Nephron progenitor cell (in vitro differentiated cells): Measurements from ENCODE around the gene BLVRB.
A peak's percentile ranks its signal among the peaks of the same experiment; 100 is the strongest.

Source experiments
- DNase-seq: peaks from one replicate; pipeline ENCODE4 v3.0.0; 2021
- H3K27ac Mint-ChIP-seq: 2 replicates; pipeline ENCODE4 v1.8.0; 2021; ENCODE audit warnings: mild to moderate bottlenecking, moderate library complexity, mixed read lengths
- H3K27me3 Mint-ChIP-seq: 2 replicates; pipeline ENCODE4 v1.8.0; 2021; ENCODE audit warnings: mild to moderate bottlenecking, low read depth, mixed read lengths; ENCODE audit not compliant: poor library complexity
- H3K36me3 Mint-ChIP-seq: 2 replicates; pipeline ENCODE4 v1.8.0; 2021; ENCODE audit warnings: low read depth, mixed read lengths
- H3K4me1 Mint-ChIP-seq: 2 replicates; pipeline ENCODE4 v1.8.0; 2021; ENCODE audit warnings: mixed read lengths
- H3K4me3 Mint-ChIP-seq: 2 replicates; pipeline ENCODE4 v1.8.0; 2021; ENCODE audit warnings: mild to moderate bottlenecking, moderate library complexity, mixed read lengths
- H3K9me3 Mint-ChIP-seq: 2 replicates; pipeline ENCODE4 v1.8.0; 2021; ENCODE audit warnings: mild to moderate bottlenecking, moderate library complexity, mixed read lengths
- TF ChIP-seq, protein P1 (sequence below): fragments of 200-600 bp; sonication (generic); IDR thresholded peaks from 2 replicates; pipeline ENCODE4 v1.5.0; 2021; ENCODE audit warnings: antibody characterized with exemption

The BLVRB gene

DNA sequence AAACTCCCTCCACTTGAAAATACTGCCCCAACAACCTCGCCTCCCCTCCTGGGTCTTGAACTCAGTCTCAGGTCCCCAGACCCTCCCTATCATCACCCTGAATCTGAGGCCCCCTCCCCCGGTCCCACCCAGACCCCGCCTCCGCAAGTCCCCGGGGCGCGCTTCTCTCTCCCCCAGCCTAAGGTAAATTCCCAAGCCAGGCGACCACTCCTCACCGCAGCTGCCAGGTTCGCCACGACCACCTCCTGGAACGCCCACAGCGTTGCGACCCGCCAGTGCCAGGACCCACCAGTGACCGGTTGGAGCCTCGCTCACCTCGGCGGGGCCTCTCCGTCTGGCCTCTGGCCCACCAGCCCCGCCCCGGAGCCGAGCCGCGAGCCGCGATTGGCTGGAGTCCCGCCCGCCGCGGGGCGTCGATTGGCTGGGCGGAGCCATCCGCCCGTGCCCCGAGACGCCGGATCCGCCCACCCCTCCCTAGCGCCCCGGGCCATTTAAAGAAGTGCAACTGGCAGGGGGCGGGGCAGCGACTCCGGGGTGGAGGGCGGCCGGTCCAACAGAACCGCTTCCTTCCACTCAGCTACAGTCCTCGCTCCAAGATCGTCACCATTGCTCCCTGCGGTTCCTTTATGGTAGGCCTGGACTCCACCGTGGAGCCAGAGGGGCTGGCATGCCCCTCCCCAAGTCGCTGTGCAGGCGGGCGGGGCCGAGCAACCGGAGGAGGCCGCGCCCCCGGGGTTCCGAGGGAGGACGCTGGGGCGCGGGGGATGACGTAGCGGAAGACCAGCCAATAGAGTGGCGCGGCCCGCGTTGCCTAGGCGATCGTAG is 21.3 kb downstream of the BLVRB start, which contains the start of gene SERTAD3:
Gene SERTAD3, minus strand, starts transcription at position 336 of the 825 bp plus-strand sequence. CDS start 2,255 bp downstream, outside the sequence.
- no peaks in the 10 kb centered on the region for H3K9me3 Mint-ChIP-seq
- peak within 1 kb of the TSS; percentile 99 for H3K4me3 Mint-ChIP-seq
- peak within 1 kb of the TSS; percentile 99 for H3K27ac Mint-ChIP-seq
- DNase-seq, result peak; percentile 98
- peaks cover 19% of the 10 kb centered on the region for H3K36me3 Mint-ChIP-seq
- TF ChIP-seq, protein P1, sequence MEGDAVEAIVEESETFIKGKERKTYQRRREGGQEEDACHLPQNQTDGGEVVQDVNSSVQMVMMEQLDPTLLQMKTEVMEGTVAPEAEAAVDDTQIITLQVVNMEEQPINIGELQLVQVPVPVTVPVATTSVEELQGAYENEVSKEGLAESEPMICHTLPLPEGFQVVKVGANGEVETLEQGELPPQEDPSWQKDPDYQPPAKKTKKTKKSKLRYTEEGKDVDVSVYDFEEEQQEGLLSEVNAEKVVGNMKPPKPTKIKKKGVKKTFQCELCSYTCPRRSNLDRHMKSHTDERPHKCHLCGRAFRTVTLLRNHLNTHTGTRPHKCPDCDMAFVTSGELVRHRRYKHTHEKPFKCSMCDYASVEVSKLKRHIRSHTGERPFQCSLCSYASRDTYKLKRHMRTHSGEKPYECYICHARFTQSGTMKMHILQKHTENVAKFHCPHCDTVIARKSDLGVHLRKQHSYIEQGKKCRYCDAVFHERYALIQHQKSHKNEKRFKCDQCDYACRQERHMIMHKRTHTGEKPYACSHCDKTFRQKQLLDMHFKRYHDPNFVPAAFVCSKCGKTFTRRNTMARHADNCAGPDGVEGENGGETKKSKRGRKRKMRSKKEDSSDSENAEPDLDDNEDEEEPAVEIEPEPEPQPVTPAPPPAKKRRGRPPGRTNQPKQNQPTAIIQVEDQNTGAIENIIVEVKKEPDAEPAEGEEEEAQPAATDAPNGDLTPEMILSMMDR, result no peak
- H3K4me1 Mint-ChIP-seq, result peaks cover 65% of the 10 kb centered on the region
- peaks cover 4% of the 10 kb centered on the region for H3K27me3 Mint-ChIP-seq

DNA sequence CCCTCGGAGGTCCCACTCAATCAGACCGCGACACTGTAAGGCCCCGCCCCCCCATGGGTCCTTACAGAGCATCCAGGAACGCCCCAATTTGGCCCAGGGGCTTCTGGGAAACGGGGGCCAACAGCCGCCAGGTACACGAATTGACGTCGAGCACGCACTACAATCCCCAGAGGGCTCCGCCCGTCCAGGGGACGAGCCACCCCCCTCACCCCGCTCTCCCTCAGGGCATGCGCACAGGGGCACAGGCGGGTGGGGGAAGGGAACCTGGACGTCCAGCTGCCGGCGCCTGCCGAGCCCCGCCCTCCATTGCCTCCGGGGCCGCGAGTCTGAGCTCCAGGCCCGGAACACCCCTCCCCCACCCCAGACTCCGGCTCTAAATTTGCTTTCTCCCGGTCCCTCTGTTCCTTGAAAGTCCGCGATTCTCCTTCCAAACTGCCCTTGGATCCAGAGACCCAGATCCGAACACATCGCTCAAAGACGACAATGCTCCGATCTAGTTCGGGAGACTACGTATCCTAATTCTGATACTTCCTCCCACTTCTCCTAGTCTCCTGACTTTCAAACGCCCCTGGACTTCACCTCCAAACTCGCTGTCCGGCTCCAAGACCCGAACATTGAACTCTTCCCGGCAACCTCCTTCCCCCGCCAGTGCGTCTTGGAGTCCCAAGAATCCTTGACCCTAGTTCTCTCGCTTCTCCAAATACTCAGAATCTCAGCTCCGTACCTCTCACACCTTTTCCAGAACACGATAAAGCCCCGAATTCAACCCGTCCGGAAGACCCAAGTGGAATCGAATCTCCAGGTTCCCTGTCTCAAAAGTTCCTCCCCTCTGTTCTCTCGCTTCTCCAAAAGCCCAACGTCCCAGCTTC is 22.2 kb downstream of the BLVRB start:
- TF ChIP-seq, protein P1, result no peak
- Mint-ChIP-seq H3K4me1 (peaks cover 66% of the 10 kb centered on the region), H3K4me3 (peak overlapping the region; percentile 99), H3K36me3 (peaks cover 19% of the 10 kb centered on the region), H3K9me3 (no peaks in the 10 kb centered on the region), H3K27ac (peak overlapping the region; percentile 99), H3K27me3 (peaks cover 4% of the 10 kb centered on the region)
- DNase-seq, result peak; percentile 99

DNA sequence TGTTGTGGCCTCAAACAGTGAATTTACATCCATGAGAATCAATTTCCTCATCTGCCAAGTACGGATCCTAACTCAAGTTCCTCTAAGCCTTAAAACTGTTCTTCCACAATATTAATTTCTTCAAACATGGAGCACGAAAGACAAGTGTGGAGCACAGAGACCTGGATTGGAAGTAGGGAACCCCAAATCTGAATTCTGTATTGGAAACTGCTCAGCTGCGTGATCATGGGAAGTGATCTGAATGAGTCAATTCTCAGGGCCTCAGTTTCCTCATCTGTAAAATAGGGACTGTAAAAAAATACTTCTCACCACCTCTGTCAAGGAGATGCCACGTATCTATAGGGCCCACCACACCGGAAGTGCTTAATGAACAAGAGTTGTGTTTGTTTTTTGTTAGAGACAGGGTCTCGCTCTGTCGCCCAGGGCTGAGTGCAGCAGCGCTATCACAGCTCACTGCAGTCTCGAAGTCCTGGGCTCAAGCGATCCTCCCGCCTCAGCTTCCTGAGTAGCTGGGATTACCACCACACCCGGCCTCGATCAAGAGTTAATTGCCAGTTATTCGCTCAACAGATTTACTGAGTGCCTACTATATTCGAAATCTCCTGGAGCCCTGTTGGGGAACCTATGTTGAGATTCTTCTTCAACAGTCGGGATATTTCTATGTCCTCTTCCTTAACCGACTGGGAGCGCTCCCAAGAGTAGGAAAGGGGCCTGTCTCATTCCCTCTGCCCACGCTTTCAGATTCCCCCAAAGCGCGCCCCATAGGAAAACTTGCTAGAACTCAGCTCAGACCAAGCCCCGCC is 23.0 kb downstream of the BLVRB start:
- Mint-ChIP-seq H3K27me3 (peaks cover 4% of the 10 kb centered on the region), H3K4me1 (peaks cover 58% of the 10 kb centered on the region), H3K9me3 (no peaks in the 10 kb centered on the region), H3K4me3 (peak overlapping the region; percentile 99), H3K27ac (peak overlapping the region; percentile 99), H3K36me3 (peaks cover 19% of the 10 kb centered on the region)
- TF ChIP-seq, protein P1, result no peak
- DNase-seq, result no peak

DNA sequence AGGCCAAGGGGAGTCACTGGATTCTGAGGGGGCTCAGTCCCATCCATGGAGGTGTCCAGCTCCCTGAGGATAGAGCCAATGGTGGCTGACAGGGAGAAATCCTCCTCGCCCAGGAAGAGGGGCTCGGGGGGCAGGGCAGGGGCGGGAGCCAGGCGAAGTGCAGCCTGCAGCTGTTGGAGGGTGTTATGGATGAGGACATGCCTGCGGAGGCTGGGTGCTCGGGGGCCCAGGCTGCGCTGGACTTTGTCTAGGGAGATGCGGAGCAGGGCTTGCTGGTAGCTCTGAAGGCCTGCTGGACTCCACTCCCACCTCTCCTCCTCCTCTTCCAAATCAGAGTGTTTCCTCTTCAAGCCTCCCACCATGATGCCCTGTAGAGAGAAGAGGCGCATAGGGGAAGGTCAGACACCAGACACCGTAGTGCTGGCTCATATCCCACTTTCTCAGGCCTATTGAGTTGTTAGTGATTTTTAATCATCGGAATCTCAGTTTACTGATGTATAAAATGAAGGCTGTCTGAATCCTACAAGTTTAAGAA is 23.8 kb downstream of the BLVRB start:
- peaks cover 19% of the 10 kb centered on the region for H3K36me3 Mint-ChIP-seq
- H3K4me1 Mint-ChIP-seq, result peaks cover 55% of the 10 kb centered on the region
- H3K27ac Mint-ChIP-seq, result peak overlapping the region; percentile 99
- TF ChIP-seq, protein P1, result no peak
- no peaks in the 10 kb centered on the region for H3K9me3 Mint-ChIP-seq
- peak overlapping the region; percentile 99 for H3K4me3 Mint-ChIP-seq
- DNase-seq, result no peak
- H3K27me3 Mint-ChIP-seq, result peaks cover 4% of the 10 kb centered on the region

DNA sequence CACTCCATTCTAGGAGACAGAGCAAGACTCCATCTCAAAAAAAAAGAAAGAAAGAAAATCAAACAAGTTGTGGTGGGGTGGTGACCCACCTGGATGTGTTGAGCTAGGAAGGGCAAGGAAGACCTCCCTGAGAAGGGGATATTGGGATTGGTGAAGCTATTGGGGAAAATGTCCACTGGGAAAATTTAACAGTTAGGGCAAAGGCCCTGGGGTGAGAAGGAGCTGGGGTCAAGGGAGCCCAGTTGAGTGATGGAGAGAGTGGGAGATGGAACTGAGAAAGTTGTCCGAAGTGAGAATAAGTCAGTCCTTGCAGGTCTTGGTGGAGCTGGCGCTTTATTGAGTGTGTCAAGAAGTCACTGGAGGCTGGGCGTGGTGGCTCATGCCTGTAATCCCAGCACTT is 27.3 kb downstream of the BLVRB start:
- peaks cover 52% of the 10 kb centered on the region for H3K4me1 Mint-ChIP-seq
- TF ChIP-seq, protein P1, result no peak

More for the DNA sequence above, 27.3 kb downstream of the BLVRB start:
- no peaks in the 10 kb centered on the region for H3K9me3 Mint-ChIP-seq
- DNase-seq, result no peak
- peaks cover 4% of the 10 kb centered on the region for H3K27me3 Mint-ChIP-seq
- no peak overlapping the region for H3K4me3 Mint-ChIP-seq
- H3K27ac Mint-ChIP-seq, result peak overlapping the region; percentile 1
- H3K36me3 Mint-ChIP-seq, result peaks cover 19% of the 10 kb centered on the region
